Astrocyte of the cerebellum (primary cell): Measurements from ENCODE around the gene MLN.

Source experiments
- DNase-seq: peaks from one replicate; pipeline ENCODE4 v3.0.0-alpha.2; 2011; ENCODE audit warnings: low read depth
- H3K4me3 ChIP-seq: 2 replicates; pipeline ENCODE4 v1.5.1; 2011; ENCODE audit warnings: mild to moderate bottlenecking, low read depth, low read length, moderate library complexity
- CTCF ChIP-seq: IDR thresholded peaks from 2 replicates; pipeline ENCODE4 v1.5.1; 2012; ENCODE audit warnings: low read length, low read depth, moderate library complexity, mild to moderate bottlenecking; ENCODE audit errors: missing control alignments
- in situ Hi-C: cut with HindIII; loops from 2 replicates; pipeline ENCODE4 v1.10.0; 2017; ENCODE audit warnings: low sequenced_read_pairs

MLN gene

GRCh38 chr6:33779290-33779689 is 24.5 kb downstream of the MLN start:
- TF ChIP-seq CTCF = peak; percentile 6
- no peak overlapping the region for H3K4me3 ChIP-seq
- in situ Hi-C loops = no loop called here
- no peak for DNase-seq

GRCh38 chr6:33778444-33779121 is 25.2 kb downstream of the MLN start:
- DNase-seq = no peak
- TF ChIP-seq CTCF = no peak
- H3K4me3 ChIP-seq = no peak overlapping the region
- in situ Hi-C loops = no loop called here

GRCh38 chr6:33777398-33778388 is 26.1 kb downstream of the MLN start:
- no peak for TF ChIP-seq CTCF
- no peak for DNase-seq
- in situ Hi-C loops = no loop called here
- no peak overlapping the region for H3K4me3 ChIP-seq

- TF ChIP-seq CTCF = no peak
- in situ Hi-C loops = no loop called here
- H3K4me3 ChIP-seq = no peak overlapping the region
- no peak for DNase-seq
Observed at GRCh38 chr6:33776764-33777163, 27.0 kb downstream of the MLN start.

GRCh38 chr6:33776186-33776585 is 27.6 kb downstream of the MLN start:
- TF ChIP-seq CTCF = no peak
- no peak for DNase-seq
- no peak overlapping the region for H3K4me3 ChIP-seq
- in situ Hi-C loops = no loop called here

- H3K4me3 ChIP-seq = no peak overlapping the region
- no peak for DNase-seq
- in situ Hi-C loops = no loop called here
- TF ChIP-seq CTCF = no peak
Observed at GRCh38 chr6:33774774-33775173, 29.0 kb downstream of the MLN start.
